SU-DHL-6 (cell line): ENCODE data around the gene KLHL24.
"Not testable (repeated sequence)": the region's sequence is repeated elsewhere in the genome, so short reads cannot be mapped to it uniquely, and the experiment has no call there.

Experiments used
- H2AFZ ChIP-seq: fragments of 200-600 bp; sonication (generic); 2 replicates; pipeline ENCODE4 v1.6.1; 2014; ENCODE audit warnings: low read depth, mild to moderate bottlenecking, moderate library complexity, mixed read lengths, antibody characterized with exemption, low read length; ENCODE audit not compliant: severe bottlenecking
- H3F3A ChIP-seq: fragments of 200-600 bp; shearing (Covaris generic); 2 replicates; pipeline ENCODE4 v1.6.0; 2016; ENCODE audit warnings: antibody characterized with exemption, mild to moderate bottlenecking; ENCODE audit not compliant: insufficient read depth
- H3K27ac ChIP-seq: fragments of 200-600 bp; sonication (generic); 2 replicates; pipeline ENCODE4 v1.5.1; 2016; ENCODE audit warnings: low read depth, mild to moderate bottlenecking, low read length, moderate library complexity, mixed read lengths
- H3K27me3 ChIP-seq: fragments of 200-600 bp; sonication (generic), shearing (Covaris generic); 2 replicates; pipeline ENCODE4 v1.6.0; 2014; ENCODE audit warnings: mild to moderate bottlenecking, low read length
- H3K36me3 ChIP-seq: fragments of 200-600 bp; sonication (generic); 2 replicates; pipeline ENCODE4 v1.6.1; 2014; ENCODE audit warnings: mild to moderate bottlenecking, low read length, mixed read lengths
- H3K4me2 ChIP-seq: fragments of 300-600, 200-600 bp; shearing (Covaris generic), sonication (generic); 2 replicates; pipeline ENCODE4 v1.6.0; 2014; ENCODE audit warnings: low read length, low read depth, mild to moderate bottlenecking; ENCODE audit not compliant: poor library complexity, severe bottlenecking
- H3K4me3 ChIP-seq: fragments of 200-600 bp; sonication (generic); 2 replicates; pipeline ENCODE4 v1.5.1; 2014; ENCODE audit warnings: antibody characterized with exemption, low read length, mild to moderate bottlenecking, mixed read lengths; ENCODE audit not compliant: insufficient read depth, poor library complexity, severe bottlenecking
- H3K79me2 ChIP-seq: fragments of 200-600 bp; sonication (generic); 2 replicates; pipeline ENCODE4 v1.6.1; 2014; ENCODE audit warnings: mild to moderate bottlenecking, low read length, moderate library complexity; ENCODE audit not compliant: insufficient read depth
- H3K9ac ChIP-seq: fragments of 200-600 bp; sonication (generic); 2 replicates; pipeline ENCODE4 v1.7.0; 2014; ENCODE audit warnings: mild to moderate bottlenecking, low read length
- H3K9me2 ChIP-seq: fragments of 200-600 bp; sonication (generic); replicated peaks from 2 replicates; pipeline ENCODE4 v1.6.1; 2014; ENCODE audit warnings: low read length; ENCODE audit not compliant: insufficient read depth
- H3K9me3 ChIP-seq: fragments of 200-600 bp; sonication (generic); 2 replicates; pipeline ENCODE4 v1.6.1; 2014; ENCODE audit warnings: low read length, mixed read lengths; ENCODE audit not compliant: insufficient read depth
- H4K20me1 ChIP-seq: fragments of 200-600 bp; sonication (generic); 2 replicates; pipeline ENCODE4 v1.6.1; 2014; ENCODE audit warnings: low read depth, mild to moderate bottlenecking, antibody characterized with exemption, low read length, moderate library complexity, mixed read lengths
- CTCF ChIP-seq: fragments of 200-600 bp; sonication (generic); IDR thresholded peaks from one replicate; pipeline ENCODE4 v1.5.1; 2017; ENCODE audit warnings: antibody characterized with exemption, mild to moderate bottlenecking, low read length, moderate library complexity; ENCODE audit not compliant: insufficient read depth, poor library complexity, severe bottlenecking
- EZH2phosphoT487 ChIP-seq: fragments of 200-600 bp; sonication (generic), shearing (Covaris generic); conservative IDR thresholded peaks from 2 replicates; pipeline ENCODE4 v1.6.1; 2018; ENCODE audit warnings: mild to moderate bottlenecking, antibody characterized with exemption, low read length, moderate library complexity, mixed read lengths

The KLHL24 gene

GRCh38 chr3:183698756-183699155, 63.3 kb downstream of the KLHL24 start:
- Histone ChIP-seq H3K4me3 (peak overlapping the region; percentile 95), H3K4me2 (peak overlapping the region; percentile 98), H4K20me1 (0 out of 2 replicates have a peak, but pooled peaks cover 6% of the 10 kb centered on the region), H3K9me2 (no peaks in the 10 kb centered on the region), H3K9ac (peak overlapping the region; percentile 99), H3K27ac (peak overlapping the region; percentile 82), H2AFZ (no peak overlapping the region), H3K9me3 (no peaks in the 10 kb centered on the region), H3F3A (peaks cover 5% of the 10 kb centered on the region), H3K27me3 (no peaks in the 10 kb centered on the region), H3K36me3 (peaks cover 4% of the 10 kb centered on the region; the same call in 1 of the 2 replicates), H3K79me2 (peaks cover 60% of the 10 kb centered on the region)
- no peak for TF ChIP-seq EZH2phosphoT487
- TF ChIP-seq CTCF = no peak

DNA sequence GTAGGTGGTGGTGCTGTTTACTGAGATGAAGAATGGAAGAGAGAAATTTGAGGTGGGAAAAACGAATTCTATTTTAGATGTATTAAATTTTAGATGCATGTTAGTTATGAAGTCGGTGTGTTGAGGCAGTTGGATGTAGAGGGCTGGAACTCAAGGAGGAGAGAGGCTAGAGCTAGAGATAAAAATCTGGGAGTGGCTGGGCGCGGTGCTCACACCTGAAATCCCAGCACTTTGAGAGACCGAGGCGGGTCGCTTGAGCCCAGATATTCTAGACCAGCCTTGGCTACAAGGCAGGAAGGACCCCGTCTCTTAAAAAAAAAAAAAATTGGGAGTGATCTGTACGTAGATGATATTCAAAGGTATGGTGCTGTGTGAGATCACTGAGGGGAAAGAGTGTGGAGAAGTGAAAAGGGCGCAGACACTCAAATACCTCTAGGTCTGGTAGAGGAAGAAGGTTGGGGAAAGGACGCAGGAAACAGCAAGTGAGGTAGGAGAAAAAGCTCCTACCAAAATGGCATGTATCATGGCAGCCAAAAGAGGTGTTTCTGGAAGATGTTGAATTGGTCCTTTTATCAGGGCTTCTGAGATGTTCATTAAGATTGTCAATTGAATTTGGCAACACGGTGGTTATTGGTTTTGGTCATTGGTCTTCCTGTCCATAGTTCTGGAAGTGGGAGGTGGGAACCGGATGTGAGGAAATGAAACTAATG, 64.0 kb downstream of the KLHL24 start:
- H3K9me3 ChIP-seq = no peaks in the 10 kb centered on the region
- no peaks in the 10 kb centered on the region for H3K9me2 ChIP-seq
- peaks cover 9% of the 10 kb centered on the region for H4K20me1 ChIP-seq
- peaks cover 66% of the 10 kb centered on the region for H3K79me2 ChIP-seq
- H3K27me3 ChIP-seq = no peaks in the 10 kb centered on the region
- H2AFZ ChIP-seq = no peak overlapping the region
- peaks cover 4% of the 10 kb centered on the region; the same call in 1 of the 2 replicates for H3K36me3 ChIP-seq
- peaks cover 5% of the 10 kb centered on the region for H3F3A ChIP-seq
- peak overlapping the region; percentile 98 for H3K4me2 ChIP-seq
- peak overlapping the region; percentile 99 for H3K9ac ChIP-seq
- peak overlapping the region; percentile 82 for H3K27ac ChIP-seq
- peak overlapping the region; percentile 95 for H3K4me3 ChIP-seq
- TF ChIP-seq EZH2phosphoT487 (no peak), CTCF (no peak)

GRCh38 chr3:183701744-183702143, 66.3 kb downstream of the KLHL24 start:
- Histone ChIP-seq H3K9ac (no peak overlapping the region), H3K9me2 (no peaks in the 10 kb centered on the region), H4K20me1 (peaks cover 17% of the 10 kb centered on the region), H3K36me3 (peaks cover 4% of the 10 kb centered on the region; the same call in 1 of the 2 replicates), H3K4me3 (no peak overlapping the region), H3K27ac (no peak overlapping the region), H3F3A (peaks cover 5% of the 10 kb centered on the region), H3K4me2 (no peak overlapping the region), H2AFZ (no peak overlapping the region), H3K79me2 (peaks cover 90% of the 10 kb centered on the region), H3K9me3 (no peaks in the 10 kb centered on the region), H3K27me3 (no peaks in the 10 kb centered on the region)
- TF ChIP-seq CTCF (no peak), EZH2phosphoT487 (no peak)

- peak overlapping the region; percentile 20 for H3K4me2 ChIP-seq
- not testable (repeated sequence) for H3K36me3 ChIP-seq, H3K9me2 ChIP-seq, H3K27me3 ChIP-seq, H3K27ac ChIP-seq, H3F3A ChIP-seq, H3K4me3 ChIP-seq, H3K9me3 ChIP-seq, H3K9ac ChIP-seq, H2AFZ ChIP-seq
- H3K79me2 ChIP-seq = peaks cover 100% of the 10 kb centered on the region
- H4K20me1 ChIP-seq = peaks cover 21% of the 10 kb centered on the region
Observed at GRCh38 chr3:183703892-183704291, 68.5 kb downstream of the KLHL24 start.
